MM.1S (cell line): ENCODE results near the gene HSD17B13.

Experiments
- CTCF ChIP-seq: fragments of 300-600 bp; sonication (generic); IDR thresholded peaks from 2 replicates; pipeline ENCODE4 v1.5.1; 2016; ENCODE audit warnings: antibody characterized with exemption, low read length, mixed read lengths
- EZH2 ChIP-seq: fragments of 300-600 bp; sonication (generic); optimal IDR thresholded peaks from 2 replicates; pipeline ENCODE3; 2017; ENCODE audit warnings: low read depth, mild to moderate bottlenecking, antibody characterized with exemption, low read length, mixed read lengths
- EZH2phosphoT487 ChIP-seq: fragments of 300-600 bp; sonication (generic); IDR thresholded peaks from 2 replicates; pipeline ENCODE4 v1.6.1; 2018; ENCODE audit warnings: antibody characterized with exemption, low read length

GRCh38 chr4:87363552-87363951, 40.9 kb upstream of the HSD17B13 start:
- TF ChIP-seq CTCF (no peak), EZH2 (no peak), EZH2phosphoT487 (no peak)
